BE2C (cell line): Measurements from ENCODE around the gene ADGRB3.
"Not testable (repeated sequence)": the region's sequence is repeated elsewhere in the genome, so short reads cannot be mapped to it uniquely, and the experiment has no call there.

Source experiments
- DNase-seq: peaks from one replicate; pipeline ENCODE4 v3.0.0-alpha.2; 2020
- H3K27me3 ChIP-seq: fragments of 250-450 bp; sonication (Bioruptor Pico); 2 replicates; pipeline ENCODE4 v1.5.1; 2020; ENCODE audit warnings: mild to moderate bottlenecking
- H3K36me3 ChIP-seq: fragments of 250-450 bp; sonication (Bioruptor Pico); 2 replicates; pipeline ENCODE4 v1.5.1; 2020; ENCODE audit warnings: mild to moderate bottlenecking
- H3K4me1 ChIP-seq: fragments of 250-450 bp; sonication (Bioruptor Pico); 2 replicates; pipeline ENCODE4 v1.5.1; 2020
- H3K4me3 ChIP-seq: 2 replicates; pipeline ENCODE4 v1.5.1; 2011; ENCODE audit warnings: low read depth, low read length
- H3K9me3 ChIP-seq: fragments of 250-450 bp; sonication (Bioruptor Pico); 2 replicates; pipeline ENCODE4 v1.5.1; 2020
- CTCF ChIP-seq: IDR thresholded peaks from 2 replicates; pipeline ENCODE4 v1.5.1; 2012; ENCODE audit warnings: mild to moderate bottlenecking, low read depth, low read length

The ADGRB3 gene

GRCh38 chr6:68774843-68775242 is 139.8 kb downstream of the ADGRB3 start:
- TF ChIP-seq CTCF: no peak
- DNase-seq: no peak
- Histone ChIP-seq H3K27me3 (no peaks in the 10 kb centered on the region), H3K4me1 (peaks cover 31% of the 10 kb centered on the region), H3K36me3 (no peaks in the 10 kb centered on the region), H3K4me3 (no peak overlapping the region), H3K9me3 (no peaks in the 10 kb centered on the region)

DNA sequence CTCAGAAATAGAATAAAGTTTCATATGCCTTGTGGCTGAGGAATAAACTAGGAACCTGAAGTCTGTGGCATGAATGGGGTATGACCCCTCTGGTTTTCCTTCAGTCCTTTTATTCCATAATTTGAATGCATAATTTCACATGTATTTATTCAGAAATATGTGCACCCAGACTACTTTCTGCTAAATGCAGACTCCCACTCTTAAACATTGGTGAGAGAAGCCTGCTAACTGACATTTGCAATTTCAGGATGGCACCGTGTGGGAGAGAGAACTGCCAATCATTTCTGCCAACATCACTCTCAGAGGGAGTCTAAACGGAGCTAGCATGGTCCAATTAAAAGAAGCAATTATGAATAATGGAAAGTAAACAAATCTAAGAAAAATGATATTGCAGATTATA is 141.3 kb downstream of the ADGRB3 start:
- DNase-seq: no peak
- Histone ChIP-seq H3K4me1 (peaks cover 35% of the 10 kb centered on the region), H3K4me3 (no peak overlapping the region), H3K9me3 (no peaks in the 10 kb centered on the region), H3K36me3 (no peaks in the 10 kb centered on the region), H3K27me3 (no peaks in the 10 kb centered on the region)
- no peak for TF ChIP-seq CTCF

DNA sequence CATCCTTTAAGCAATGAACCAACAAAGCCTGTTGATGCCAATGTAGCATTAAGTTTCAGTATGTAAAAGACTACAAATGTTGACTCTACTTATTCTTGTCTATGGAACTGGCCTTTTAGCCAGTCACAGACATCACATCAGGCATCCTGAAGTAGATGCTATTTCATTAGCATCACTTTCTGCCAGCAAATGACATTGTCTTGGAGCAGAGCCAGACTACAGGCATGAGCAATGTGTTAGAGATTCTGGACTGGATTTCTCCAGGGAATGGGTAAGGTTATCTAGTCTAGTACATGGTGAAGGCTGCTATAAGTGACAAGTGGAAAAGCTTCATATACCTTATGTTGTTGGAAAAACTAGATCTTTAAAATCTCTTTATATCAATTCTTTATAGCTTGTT is 142.9 kb downstream of the ADGRB3 start:
- Histone ChIP-seq H3K36me3 (no peaks in the 10 kb centered on the region), H3K4me3 (peak overlapping the region; percentile 48), H3K9me3 (no peaks in the 10 kb centered on the region), H3K27me3 (no peaks in the 10 kb centered on the region), H3K4me1 (peaks cover 38% of the 10 kb centered on the region)
- TF ChIP-seq CTCF: no peak
- DNase-seq: peak; percentile 86

DNA sequence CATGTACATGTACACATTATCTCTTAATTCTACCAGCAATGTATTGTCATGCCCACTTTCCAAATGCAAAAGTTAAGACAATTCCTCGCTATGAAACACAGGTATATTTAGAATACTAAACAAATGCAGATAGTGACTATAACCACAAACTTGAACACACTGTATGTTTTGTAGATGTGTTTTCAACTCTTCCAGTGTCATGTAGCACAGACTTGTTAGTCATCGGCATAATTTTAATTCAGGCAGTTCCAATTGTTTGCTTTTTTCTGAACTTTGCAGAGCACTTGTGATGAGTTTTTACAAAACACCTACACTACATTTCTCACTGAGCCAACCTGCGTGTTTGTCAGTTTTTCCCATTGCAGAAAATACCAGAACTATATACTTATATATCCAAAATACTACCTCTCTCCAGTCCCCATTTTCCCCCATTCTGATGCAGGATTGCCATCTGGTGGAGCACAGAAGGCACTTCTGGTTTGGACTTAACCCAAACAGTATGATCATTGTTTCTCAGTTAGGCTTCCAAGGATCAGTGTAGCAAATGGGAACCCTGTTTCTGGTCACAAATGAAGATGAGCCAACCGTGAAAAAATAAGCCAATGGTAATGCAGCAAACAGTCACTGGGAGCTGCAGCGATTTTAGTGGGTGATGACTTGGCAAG is 143.4 kb downstream of the ADGRB3 start:
- Histone ChIP-seq H3K9me3 (no peaks in the 10 kb centered on the region), H3K36me3 (no peaks in the 10 kb centered on the region), H3K4me3 (0 out of 2 replicates have a peak overlapping the region, but pooled peaks have one; percentile 2), H3K4me1 (peaks cover 38% of the 10 kb centered on the region), H3K27me3 (no peaks in the 10 kb centered on the region)
- peak; percentile 65 for DNase-seq
- TF ChIP-seq CTCF: peak; percentile 98

DNA sequence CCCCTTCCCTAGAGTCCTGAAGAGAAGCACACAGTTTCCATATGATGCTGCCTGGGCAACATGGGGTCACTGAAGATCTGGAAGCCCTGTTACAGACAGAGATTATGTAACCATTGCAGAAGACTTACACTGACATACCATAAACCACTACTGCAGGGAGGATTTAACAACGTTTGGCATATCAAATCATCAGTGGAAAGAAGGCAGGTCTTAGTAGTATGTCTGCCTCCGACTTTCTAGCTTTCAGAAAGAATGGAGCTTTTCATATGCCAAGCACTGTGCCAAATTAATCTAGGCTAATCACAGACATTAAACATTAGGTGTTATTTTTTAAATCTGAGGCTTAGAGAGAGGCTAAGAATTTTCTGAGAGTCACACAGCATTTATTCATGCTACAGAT is 144.3 kb downstream of the ADGRB3 start:
- Histone ChIP-seq H3K9me3 (no peaks in the 10 kb centered on the region), H3K4me3 (no peak overlapping the region)

DNA sequence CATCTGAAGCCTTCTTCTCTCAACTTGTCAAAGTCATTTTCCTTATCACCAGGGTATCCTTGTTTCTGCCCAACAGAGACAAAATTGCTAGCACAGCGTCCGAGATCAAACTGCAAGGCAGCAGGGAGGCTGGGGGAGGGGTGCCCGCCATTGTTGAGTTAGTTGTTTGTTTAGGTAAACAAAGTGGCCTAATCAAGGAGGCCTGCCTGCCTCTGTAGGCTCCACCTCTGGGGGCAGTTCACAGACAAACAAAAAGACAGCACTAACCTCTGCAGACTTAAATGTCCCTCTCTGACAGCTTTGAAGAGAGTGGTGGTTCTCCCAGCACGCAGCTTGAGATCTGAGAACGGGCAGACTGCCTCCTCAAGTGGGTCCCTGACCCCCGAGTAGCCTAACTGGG is 155.0 kb downstream of the ADGRB3 start:
- not testable (repeated sequence) for H3K9me3 ChIP-seq, H3K27me3 ChIP-seq, H3K4me3 ChIP-seq, DNase-seq, H3K36me3 ChIP-seq, H3K4me1 ChIP-seq

More for the DNA sequence above, 144.3 kb downstream of the ADGRB3 start:
- DNase-seq: peak; percentile 5
- TF ChIP-seq CTCF: no peak
- Histone ChIP-seq H3K36me3 (no peaks in the 10 kb centered on the region), H3K27me3 (no peaks in the 10 kb centered on the region), H3K4me1 (peaks cover 38% of the 10 kb centered on the region)

- H3K4me3 ChIP-seq, H3K27me3 ChIP-seq, H3K9me3 ChIP-seq, DNase-seq, H3K36me3 ChIP-seq: not testable (repeated sequence)
- H3K4me1 ChIP-seq: peaks cover 14% of the 10 kb centered on the region
Measured at GRCh38 chr6:68814976-68815375, 179.9 kb downstream of the ADGRB3 start.
